Ishikawa (cell line): ENCODE data around the gene ADGRG1.

Experiments used
- CEBPB ChIP-seq: IDR thresholded peaks from 2 replicates; pipeline ENCODE4 v1.6.1; 2012
- CREB1 ChIP-seq: IDR thresholded peaks from 2 replicates; pipeline ENCODE4 v1.6.1; 2012; ENCODE audit warnings: low read depth
- EGR1 ChIP-seq: IDR thresholded peaks from 2 replicates; pipeline ENCODE4 v1.6.1; 2012
- EP300 ChIP-seq: IDR thresholded peaks from 2 replicates; pipeline ENCODE4 v1.6.1; 2012; ENCODE audit warnings: borderline replicate concordance
- FOXM1 ChIP-seq: IDR thresholded peaks from 2 replicates; pipeline ENCODE4 v1.6.1; 2012; ENCODE audit warnings: low read depth, borderline replicate concordance
- NFIC ChIP-seq: IDR thresholded peaks from 2 replicates; pipeline ENCODE4 v1.6.1; 2012
- RAD21 ChIP-seq: IDR thresholded peaks from 2 replicates; pipeline ENCODE4 v1.6.1; 2012; ENCODE audit warnings: low read depth
- TAF1 ChIP-seq: IDR thresholded peaks from 2 replicates; pipeline ENCODE4 v1.6.1; 2012; ENCODE audit warnings: low read depth, mild to moderate bottlenecking
- TCF12 ChIP-seq: IDR thresholded peaks from 2 replicates; pipeline ENCODE4 v1.6.1; 2012; ENCODE audit warnings: low read depth
- TEAD4 ChIP-seq: IDR thresholded peaks from 2 replicates; pipeline ENCODE4 v1.6.1; 2012
- YY1 ChIP-seq: IDR thresholded peaks from 2 replicates; pipeline ENCODE4 v1.6.1; 2012; ENCODE audit warnings: low read depth
- ZBTB7A ChIP-seq: IDR thresholded peaks from 2 replicates; pipeline ENCODE4 v1.6.1; 2012; ENCODE audit warnings: low read depth
- TF ChIP-seq, protein P1 (sequence below): IDR thresholded peaks from 2 replicates; pipeline ENCODE4 v1.6.1; 2012; ENCODE audit warnings: low read depth, mild to moderate bottlenecking
- TF ChIP-seq, protein P2 (sequence below): IDR thresholded peaks from 2 replicates; pipeline ENCODE4 v1.6.1; 2012
- TF ChIP-seq, protein P3 (sequence below): IDR thresholded peaks from 2 replicates; pipeline ENCODE4 v1.6.1; 2012

Gene ADGRG1

DNA sequence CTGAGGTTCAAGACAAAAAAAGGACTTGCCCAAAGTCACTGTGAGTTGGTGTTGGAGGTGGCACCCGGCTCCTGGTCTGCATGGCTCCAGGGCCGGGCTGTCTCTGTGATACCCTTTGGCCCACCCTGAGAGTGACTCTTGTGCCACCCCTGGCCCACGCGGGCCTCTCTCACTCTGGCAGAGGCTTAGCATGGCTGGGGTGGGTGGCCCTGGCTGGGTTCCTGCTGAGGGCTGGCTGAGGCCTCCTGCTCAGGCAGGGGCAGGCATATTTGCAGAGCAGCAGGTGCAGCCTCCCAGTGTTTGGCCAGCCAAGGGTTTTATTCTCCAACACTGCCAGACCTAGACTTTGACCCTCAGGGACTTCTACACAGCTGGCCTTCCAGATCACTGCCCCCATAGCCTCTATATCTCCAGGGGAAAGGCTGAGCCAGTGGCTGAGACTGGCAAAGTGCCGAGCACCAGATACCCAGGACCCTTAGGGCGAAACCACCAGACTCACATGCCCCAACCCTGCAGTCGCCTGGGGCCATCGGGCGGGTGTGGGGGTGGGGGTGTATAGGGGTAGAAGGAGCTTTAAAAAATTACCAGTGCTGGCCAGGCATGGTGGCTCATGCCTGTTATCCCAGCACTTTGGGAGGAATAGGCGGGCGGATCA, 21.5 kb upstream of the ADGRG1 start:
- TF ChIP-seq, protein P1, sequence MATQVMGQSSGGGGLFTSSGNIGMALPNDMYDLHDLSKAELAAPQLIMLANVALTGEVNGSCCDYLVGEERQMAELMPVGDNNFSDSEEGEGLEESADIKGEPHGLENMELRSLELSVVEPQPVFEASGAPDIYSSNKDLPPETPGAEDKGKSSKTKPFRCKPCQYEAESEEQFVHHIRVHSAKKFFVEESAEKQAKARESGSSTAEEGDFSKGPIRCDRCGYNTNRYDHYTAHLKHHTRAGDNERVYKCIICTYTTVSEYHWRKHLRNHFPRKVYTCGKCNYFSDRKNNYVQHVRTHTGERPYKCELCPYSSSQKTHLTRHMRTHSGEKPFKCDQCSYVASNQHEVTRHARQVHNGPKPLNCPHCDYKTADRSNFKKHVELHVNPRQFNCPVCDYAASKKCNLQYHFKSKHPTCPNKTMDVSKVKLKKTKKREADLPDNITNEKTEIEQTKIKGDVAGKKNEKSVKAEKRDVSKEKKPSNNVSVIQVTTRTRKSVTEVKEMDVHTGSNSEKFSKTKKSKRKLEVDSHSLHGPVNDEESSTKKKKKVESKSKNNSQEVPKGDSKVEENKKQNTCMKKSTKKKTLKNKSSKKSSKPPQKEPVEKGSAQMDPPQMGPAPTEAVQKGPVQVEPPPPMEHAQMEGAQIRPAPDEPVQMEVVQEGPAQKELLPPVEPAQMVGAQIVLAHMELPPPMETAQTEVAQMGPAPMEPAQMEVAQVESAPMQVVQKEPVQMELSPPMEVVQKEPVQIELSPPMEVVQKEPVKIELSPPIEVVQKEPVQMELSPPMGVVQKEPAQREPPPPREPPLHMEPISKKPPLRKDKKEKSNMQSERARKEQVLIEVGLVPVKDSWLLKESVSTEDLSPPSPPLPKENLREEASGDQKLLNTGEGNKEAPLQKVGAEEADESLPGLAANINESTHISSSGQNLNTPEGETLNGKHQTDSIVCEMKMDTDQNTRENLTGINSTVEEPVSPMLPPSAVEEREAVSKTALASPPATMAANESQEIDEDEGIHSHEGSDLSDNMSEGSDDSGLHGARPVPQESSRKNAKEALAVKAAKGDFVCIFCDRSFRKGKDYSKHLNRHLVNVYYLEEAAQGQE = no peak
- TF ChIP-seq CREB1 = no peak
- no peak for TF ChIP-seq EGR1
- TF ChIP-seq TEAD4 = no peak
- TF ChIP-seq ZBTB7A = no peak
- TF ChIP-seq TCF12 = no peak
- TF ChIP-seq EP300 = no peak
- TF ChIP-seq NFIC = no peak
- TF ChIP-seq FOXM1 = no peak
- no peak for TF ChIP-seq CEBPB
- no peak for TF ChIP-seq YY1
- no peak for TF ChIP-seq TAF1
- TF ChIP-seq RAD21 = no peak
- TF ChIP-seq, protein P2, sequence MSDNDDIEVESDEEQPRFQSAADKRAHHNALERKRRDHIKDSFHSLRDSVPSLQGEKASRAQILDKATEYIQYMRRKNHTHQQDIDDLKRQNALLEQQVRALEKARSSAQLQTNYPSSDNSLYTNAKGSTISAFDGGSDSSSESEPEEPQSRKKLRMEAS = no peak
- TF ChIP-seq, protein P3, sequence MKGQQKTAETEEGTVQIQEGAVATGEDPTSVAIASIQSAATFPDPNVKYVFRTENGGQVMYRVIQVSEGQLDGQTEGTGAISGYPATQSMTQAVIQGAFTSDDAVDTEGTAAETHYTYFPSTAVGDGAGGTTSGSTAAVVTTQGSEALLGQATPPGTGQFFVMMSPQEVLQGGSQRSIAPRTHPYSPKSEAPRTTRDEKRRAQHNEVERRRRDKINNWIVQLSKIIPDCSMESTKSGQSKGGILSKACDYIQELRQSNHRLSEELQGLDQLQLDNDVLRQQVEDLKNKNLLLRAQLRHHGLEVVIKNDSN = no peak

DNA sequence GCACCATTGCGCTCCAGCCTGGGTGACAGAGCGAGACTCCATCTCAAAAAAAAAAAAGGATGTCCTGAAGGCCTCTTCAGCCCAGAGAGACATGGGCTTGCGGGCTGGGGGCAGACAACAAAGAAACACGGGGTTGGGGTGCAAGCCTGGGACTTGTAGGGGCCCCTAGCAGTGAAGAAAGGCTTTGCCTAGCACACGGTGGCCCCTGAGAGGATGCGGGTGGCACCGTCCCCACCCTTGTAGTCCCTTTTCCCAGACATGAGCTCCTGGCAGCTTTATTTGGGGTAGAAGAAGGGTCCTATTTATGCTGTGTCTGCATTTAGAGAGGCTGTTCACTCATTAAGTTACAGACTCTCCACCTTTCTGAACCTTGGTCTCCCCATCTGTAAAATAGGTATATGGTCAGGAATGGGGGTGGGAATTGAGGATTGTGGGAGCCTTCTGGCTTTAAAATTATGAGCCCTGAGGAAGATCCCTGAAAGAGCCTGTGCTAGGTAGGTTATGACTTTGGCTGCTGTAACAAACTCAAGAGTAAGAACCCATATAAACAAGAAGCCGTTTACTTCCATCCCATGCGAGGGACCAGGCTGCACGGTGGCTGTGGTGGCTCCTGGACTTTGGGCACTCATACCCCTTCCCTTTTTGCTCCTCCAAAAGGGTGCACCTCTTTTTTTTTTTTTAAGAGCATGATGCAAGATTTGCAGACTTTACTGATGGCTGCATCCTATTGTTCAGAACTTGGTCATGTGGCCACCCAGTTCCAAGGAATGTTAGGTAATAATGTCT, 20.6 kb upstream of the ADGRG1 start:
- TF ChIP-seq RAD21 = no peak
- TF ChIP-seq, protein P3 = peak; percentile 62
- TF ChIP-seq YY1 = no peak
- TF ChIP-seq CEBPB = 0 out of 2 replicates have a peak, but pooled peaks have one; percentile 8

DNA sequence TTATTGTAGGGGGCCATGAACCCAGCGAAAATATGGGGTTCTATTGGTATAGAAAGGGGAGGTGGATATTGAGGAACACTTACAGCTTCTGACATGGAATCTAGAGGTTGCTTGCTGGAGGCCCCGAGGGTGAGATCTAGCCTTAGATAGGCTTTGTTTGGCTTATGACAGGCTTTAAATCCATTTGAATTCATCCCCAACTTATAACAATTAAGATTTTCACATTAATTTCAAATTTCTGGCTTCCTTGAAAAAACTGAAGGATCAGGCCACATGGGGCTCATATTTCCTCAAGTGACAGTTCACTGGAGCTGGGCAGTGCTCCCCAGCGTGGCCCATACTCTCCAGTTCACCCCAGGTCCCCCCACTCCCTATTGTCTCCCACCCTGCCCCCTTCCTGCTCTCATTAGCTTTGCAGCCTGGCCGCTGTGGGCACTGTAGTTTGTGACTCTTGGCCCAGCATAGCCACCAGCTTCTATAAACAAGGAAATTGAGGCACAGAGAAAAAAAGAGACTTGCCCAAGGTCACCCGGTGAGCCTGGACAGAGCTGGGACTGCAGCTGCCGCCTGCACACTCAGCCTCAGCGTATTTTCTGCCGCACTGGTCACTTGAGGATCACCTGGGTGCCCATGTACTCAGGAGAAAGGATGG, 19.8 kb upstream of the ADGRG1 start:
- TF ChIP-seq RAD21 (no peak), FOXM1 (no peak), TAF1 (no peak), EP300 (no peak), NFIC (no peak), ZBTB7A (no peak), YY1 (no peak), EGR1 (no peak), TEAD4 (no peak), CEBPB (no peak), CREB1 (no peak), TCF12 (no peak)
- TF ChIP-seq, protein P1 = no peak
- TF ChIP-seq, protein P3 = no peak
- TF ChIP-seq, protein P2 = no peak

DNA sequence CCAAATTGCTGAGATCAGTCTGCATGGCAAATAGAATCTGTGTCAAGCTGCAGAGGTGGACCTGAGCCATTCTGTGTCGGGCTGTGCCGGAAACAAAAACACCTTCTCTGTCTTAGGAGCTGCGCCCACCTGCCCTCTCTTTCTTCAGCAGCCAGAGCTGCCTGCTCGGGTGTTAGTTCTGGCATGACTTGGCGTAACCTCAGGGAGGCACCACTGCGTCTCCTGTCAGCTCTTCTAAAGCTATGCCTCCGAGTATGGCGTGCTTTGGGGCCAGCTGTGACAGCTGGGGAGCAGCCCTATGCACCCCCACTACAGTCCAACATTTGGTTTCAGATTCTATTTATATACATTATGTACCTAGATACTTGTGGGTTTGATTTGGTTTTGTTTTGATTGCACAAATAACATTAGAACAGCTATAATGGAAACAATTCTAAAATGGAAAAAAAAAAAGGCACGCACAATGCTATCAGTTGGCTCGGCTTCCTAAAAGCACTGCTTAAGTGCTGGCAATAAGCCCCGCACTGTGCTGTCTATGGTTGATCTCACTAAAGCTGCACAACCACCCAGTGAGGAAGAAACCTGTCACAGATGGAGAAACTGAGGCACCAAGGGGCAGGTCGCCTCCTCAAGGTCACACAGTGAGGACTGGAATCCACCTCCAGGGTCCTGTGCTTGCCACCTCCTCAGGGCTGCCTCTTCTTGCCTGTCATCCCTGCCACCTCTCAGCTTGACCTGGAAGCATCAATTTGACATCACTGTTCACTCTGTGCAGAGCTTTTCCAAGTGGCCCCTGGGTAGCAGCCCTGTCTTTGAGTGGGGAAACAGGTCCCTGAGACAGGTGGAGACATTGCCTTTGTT, 18.7 kb upstream of the ADGRG1 start:
- TF ChIP-seq, protein P3 = no peak
- TF ChIP-seq NFIC (no peak), EP300 (no peak), RAD21 (no peak), TEAD4 (no peak), EGR1 (no peak), YY1 (no peak), CEBPB (no peak), TAF1 (no peak), TCF12 (no peak), CREB1 (no peak), ZBTB7A (no peak), FOXM1 (no peak)
- TF ChIP-seq, protein P1 = no peak
- TF ChIP-seq, protein P2 = no peak
